Measurements from ENCODE around the gene C3orf20. TPM values are rescaled to one million over a fixed set of nuclear protein-coding genes. Genes with fewer than 3 reads are reported as not detected.

C3orf20 gene
- total and polyA plus RNA-seq, 2 of the 13 experiments (the other 11 are each of a cell fraction or from before 2014, with no cell fraction given): 0.03 to 0.04 TPM

GRCh38 chr3:14678015-14678503 is 3.1 kb downstream of the C3orf20 start (continued):
- TF ChIP-seq KAT2B (IDR thresholded peaks at IDR 0.05; ENCODE audit: borderline replicate concordance, low read depth, low read length) (no peak), DBP (CRISPR knock-in tag; IDR thresholded peaks at IDR 0.05; ENCODE audit: not compliant biosample characterization) (no peak), HCFC1 (IDR thresholded peaks at IDR 0.05; ENCODE audit: low read depth, low read length) (no peak), ZMAT3 (CRISPR knock-in tag; conservative IDR thresholded peaks at IDR 0.05) (no peak), ZNF136 (CRISPR knock-in tag; IDR thresholded peaks at IDR 0.05; ENCODE audit: low read depth) (no peak), ZNF839 (CRISPR knock-in tag; IDR thresholded peaks at IDR 0.05; ENCODE audit: borderline replicate concordance) (no peak), TFE3 (CRISPR knock-in tag; IDR thresholded peaks at IDR 0.05) (peak; percentile 99), ZSCAN20 (CRISPR knock-in tag; IDR thresholded peaks at IDR 0.05; ENCODE audit: borderline replicate concordance) (no peak), ELF3 (CRISPR knock-in tag; IDR thresholded peaks at IDR 0.05) (peak; percentile 89), ZNF20 (CRISPR knock-in tag; IDR thresholded peaks at IDR 0.05) (no peak), DDIT3 (CRISPR knock-in tag; IDR thresholded peaks at IDR 0.05) (no peak), ZNF326 (CRISPR knock-in tag; IDR thresholded peaks at IDR 0.05; ENCODE audit: borderline replicate concordance) (no peak), SRF (IDR thresholded peaks at IDR 0.05; ENCODE audit: low read depth, low read length) (no peak), MEIS1 (CRISPR knock-in tag; IDR thresholded peaks at IDR 0.05; ENCODE audit: borderline replicate concordance) (peak; percentile 55; the same call in 1 of the 2 replicates), HIVEP1 (CRISPR knock-in tag; IDR thresholded peaks at IDR 0.05) (no peak), JDP2 (CRISPR knock-in tag; IDR thresholded peaks at IDR 0.05; ENCODE audit: borderline replicate concordance) (no peak), THAP9 (CRISPR knock-in tag; IDR thresholded peaks at IDR 0.05; ENCODE audit: borderline replicate concordance) (no peak), CEBPG (CRISPR knock-in tag; IDR thresholded peaks at IDR 0.05) (peak; percentile 88), RFXAP (CRISPR knock-in tag; IDR thresholded peaks at IDR 0.05; ENCODE audit: borderline replicate concordance) (peak; percentile 86; the same call in 1 of the 2 replicates), KLF16 (CRISPR knock-in tag; IDR thresholded peaks at IDR 0.05) (peak in 1 of 2 experiments; percentile 87; a peak in 2 of 4 replicates), ATM (IDR thresholded peaks at IDR 0.05; ENCODE audit: borderline replicate concordance) (no peak), ZNF513 (CRISPR knock-in tag; conservative IDR thresholded peaks at IDR 0.05) (no peak), DRAP1 (CRISPR knock-in tag; IDR thresholded peaks at IDR 0.05) (peak; percentile 38; the same call in 1 of the 2 replicates), HDAC2 (CRISPR knock-in tag; IDR thresholded peaks at IDR 0.05) (peak; percentile 99)

Data from HepG2 (cell line).